Measurements from ENCODE around the gene NDC80.

DNA sequence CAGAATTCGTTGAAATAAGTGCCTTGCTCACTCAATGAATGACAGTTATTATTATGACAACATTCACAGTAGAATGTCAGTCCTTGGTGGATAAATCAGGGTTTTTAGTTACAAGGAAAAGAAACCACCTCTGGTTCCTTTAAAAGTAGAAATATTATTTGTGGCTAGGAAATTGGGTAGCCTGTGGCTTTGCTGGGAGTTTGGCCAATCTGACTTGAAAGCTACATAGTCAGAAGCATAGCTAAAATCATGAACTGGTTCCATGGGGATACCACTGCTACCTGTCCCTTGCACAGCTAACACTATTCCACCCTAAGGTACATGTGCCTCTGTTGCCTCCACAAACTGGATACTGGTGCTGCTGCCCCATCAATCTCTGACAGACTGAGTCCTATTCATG, 71.4 kb downstream of the NDC80 start:
- TF ChIP-seq, protein P1, sequence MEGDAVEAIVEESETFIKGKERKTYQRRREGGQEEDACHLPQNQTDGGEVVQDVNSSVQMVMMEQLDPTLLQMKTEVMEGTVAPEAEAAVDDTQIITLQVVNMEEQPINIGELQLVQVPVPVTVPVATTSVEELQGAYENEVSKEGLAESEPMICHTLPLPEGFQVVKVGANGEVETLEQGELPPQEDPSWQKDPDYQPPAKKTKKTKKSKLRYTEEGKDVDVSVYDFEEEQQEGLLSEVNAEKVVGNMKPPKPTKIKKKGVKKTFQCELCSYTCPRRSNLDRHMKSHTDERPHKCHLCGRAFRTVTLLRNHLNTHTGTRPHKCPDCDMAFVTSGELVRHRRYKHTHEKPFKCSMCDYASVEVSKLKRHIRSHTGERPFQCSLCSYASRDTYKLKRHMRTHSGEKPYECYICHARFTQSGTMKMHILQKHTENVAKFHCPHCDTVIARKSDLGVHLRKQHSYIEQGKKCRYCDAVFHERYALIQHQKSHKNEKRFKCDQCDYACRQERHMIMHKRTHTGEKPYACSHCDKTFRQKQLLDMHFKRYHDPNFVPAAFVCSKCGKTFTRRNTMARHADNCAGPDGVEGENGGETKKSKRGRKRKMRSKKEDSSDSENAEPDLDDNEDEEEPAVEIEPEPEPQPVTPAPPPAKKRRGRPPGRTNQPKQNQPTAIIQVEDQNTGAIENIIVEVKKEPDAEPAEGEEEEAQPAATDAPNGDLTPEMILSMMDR (IDR thresholded peaks at IDR 0.05; ENCODE audit: poor library complexity, severe bottlenecking) = no peak
- TF ChIP-seq, protein P2, sequence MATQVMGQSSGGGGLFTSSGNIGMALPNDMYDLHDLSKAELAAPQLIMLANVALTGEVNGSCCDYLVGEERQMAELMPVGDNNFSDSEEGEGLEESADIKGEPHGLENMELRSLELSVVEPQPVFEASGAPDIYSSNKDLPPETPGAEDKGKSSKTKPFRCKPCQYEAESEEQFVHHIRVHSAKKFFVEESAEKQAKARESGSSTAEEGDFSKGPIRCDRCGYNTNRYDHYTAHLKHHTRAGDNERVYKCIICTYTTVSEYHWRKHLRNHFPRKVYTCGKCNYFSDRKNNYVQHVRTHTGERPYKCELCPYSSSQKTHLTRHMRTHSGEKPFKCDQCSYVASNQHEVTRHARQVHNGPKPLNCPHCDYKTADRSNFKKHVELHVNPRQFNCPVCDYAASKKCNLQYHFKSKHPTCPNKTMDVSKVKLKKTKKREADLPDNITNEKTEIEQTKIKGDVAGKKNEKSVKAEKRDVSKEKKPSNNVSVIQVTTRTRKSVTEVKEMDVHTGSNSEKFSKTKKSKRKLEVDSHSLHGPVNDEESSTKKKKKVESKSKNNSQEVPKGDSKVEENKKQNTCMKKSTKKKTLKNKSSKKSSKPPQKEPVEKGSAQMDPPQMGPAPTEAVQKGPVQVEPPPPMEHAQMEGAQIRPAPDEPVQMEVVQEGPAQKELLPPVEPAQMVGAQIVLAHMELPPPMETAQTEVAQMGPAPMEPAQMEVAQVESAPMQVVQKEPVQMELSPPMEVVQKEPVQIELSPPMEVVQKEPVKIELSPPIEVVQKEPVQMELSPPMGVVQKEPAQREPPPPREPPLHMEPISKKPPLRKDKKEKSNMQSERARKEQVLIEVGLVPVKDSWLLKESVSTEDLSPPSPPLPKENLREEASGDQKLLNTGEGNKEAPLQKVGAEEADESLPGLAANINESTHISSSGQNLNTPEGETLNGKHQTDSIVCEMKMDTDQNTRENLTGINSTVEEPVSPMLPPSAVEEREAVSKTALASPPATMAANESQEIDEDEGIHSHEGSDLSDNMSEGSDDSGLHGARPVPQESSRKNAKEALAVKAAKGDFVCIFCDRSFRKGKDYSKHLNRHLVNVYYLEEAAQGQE (IDR thresholded peaks at IDR 0.05; ENCODE audit: borderline replicate concordance) = no peak
- TF ChIP-seq EP300 (conservative IDR thresholded peaks at IDR 0.05; ENCODE audit: poor library complexity, severe bottlenecking) (no peak), MXI1 (conservative IDR thresholded peaks at IDR 0.05; ENCODE audit: poor library complexity, severe bottlenecking) (no peak), EZH2 (IDR thresholded peaks at IDR 0.05; ENCODE audit: borderline replicate concordance, insufficient read depth, low read length, poor library complexity, severe bottlenecking) (no peak), POLR2AphosphoS5 (IDR thresholded peaks at IDR 0.05) (no peak), TAF1 (IDR thresholded peaks at IDR 0.05; ENCODE audit: low read depth) (no peak), RAD21 (conservative IDR thresholded peaks at IDR 0.05) (no peak), SMC3 (conservative IDR thresholded peaks at IDR 0.05; ENCODE audit: poor library complexity) (no peak)
